Stimulated activated CD4-positive, alpha-beta T cell treated with anti-CD3 and anti-CD28 coated beads, Interleukin-4, amount 100 ng/mL, for 1 hour (primary cell): ENCODE measurements around the gene FTH1.
"Not testable (repeated sequence)": the region's sequence is repeated elsewhere in the genome, so short reads cannot be mapped to it uniquely, and the experiment has no call there.

Experiments
- DNase-seq: peaks from one replicate; pipeline ENCODE4 v3.0.0-alpha.2; 2020

The FTH1 gene

DNA sequence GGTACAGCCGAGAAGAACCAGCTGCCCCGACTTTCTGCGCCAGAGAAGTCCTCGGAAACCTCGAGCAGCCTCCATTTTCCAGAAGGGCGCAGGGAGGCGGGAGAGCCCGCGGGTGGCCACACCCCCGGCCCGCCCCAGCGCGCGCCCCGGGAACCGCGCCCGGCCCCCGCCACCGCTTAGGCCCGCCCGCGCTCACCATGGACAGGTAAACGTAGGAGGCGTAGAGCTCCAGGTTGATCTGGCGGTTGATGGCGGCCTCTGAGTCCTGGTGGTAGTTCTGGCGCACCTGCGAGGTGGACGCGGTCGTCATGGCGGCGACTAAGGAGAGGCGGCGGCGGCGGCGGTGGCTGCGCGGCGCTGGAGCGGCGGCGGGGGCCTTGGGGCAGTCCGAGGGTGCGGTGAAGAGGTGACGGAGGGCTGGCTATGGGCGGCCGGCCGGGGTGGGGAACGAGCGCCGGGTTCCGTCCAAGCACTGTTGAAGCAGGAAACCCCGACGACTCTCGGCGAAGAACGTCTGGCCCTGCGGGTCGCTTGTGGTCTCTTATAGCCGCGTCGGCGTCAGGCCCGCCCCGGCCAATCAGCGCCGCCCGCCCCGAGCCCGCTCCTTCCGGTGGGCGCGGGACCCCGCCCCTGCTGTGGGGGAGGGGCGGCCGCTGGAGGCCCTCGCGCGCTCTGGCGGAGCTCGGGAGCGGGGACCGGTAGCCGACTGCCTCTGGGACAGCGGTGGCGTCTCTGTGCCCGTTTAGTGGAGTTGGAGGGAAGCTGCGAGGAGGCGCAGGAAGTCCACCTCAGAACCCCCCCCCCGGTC lies at the start of gene FTH1:
FTH1 (minus strand) TSS at position 519 of the 808 bp plus-strand sequence; CDS start at position 310, 209 bp downstream.
- DNase-seq: peak; percentile 86

DNA sequence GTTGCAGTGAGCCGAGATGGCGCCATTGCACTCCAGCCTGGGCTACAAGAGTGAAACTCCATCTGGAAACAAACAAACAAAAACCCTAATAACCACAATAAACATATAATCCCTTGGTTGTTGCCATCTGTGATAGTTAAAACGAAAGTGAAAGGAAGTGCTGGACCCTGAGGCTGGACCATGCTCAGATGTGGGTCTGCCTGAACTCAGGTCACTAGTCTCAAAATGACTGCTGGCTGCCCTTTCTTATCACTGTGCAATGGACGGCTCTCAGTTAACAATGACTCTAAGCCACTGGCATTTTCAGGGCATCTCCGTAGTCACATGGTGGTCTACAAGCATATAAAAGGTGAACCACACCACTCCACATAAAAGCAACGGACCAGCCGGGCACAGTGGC lies 48.2 kb upstream of the FTH1 start:
- no peak for DNase-seq

DNA sequence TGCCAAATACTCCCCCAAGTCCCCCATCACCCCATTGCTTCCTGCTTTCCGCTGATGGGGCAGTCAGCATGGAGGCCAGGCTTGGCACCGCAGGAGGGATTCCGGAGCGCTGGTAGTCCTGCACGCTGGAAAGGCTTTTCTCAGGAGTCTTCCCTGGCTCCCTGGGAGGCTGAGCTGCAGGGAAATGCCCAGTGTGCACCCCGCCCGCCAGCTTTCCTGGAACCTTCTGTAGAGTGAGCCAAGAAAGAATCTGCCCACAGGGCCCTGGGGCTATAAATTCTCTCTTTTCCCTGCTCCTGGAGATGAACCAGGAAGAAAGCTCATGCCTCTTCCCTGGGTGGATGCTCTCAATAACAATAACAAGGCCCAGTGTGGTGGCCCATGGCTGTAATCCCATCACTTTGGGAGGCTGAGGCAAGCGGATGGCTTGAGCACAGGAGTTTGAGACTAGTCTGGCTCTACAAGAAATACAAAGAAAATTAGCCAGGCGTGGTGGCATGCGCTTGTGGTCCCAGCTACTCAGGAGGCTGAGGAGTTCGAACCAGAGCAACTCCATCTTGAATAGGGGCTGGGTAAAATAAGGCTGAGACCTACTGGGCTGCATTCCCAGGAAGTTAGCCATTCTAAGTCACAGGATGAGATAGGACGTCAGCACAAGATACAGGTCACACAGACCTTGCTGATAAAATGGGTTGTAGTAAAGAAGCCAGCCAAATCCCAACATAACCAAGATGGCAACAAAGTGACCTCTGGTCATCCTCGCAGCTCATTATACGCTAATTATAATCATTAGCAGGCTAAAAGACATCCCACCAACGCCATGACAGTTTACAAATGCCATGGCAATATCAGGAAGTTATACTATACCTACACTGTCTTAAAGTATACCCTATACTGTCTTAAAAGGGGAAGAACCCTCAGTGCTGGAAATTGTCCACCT lies 46.4 kb upstream of the FTH1 start:
- no peak for DNase-seq

DNA sequence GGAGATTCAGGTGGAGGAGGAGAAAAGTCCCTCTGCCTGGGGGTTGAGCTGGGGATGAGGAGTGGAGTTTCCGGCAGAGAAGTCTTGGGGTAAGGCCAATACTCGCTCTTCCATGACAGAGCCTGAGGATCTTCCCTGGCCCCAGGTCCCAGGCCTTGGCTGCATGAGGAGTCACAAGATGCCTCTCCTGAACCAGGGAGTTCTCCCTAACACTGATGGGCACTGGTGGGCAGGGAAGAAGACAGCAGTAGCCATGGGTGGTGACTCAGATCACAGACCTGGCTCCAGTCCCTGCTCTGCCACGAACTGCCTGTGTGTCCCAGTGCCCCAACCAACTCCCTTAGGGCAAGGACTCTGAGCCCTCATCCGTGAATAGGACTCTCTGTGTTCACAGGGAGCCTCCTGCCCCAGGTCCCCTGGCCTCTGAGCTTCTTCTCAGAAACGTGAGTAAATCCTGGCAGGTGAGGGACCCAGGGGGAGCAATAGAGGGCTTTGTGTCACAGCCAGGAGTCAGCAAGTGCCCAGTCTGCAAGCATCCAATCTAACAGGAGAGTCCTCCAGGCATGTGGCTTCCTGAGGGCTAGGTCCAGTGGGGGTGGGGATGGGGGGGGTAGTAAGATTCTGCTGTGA lies 45.5 kb upstream of the FTH1 start:
- no peak for DNase-seq

DNA sequence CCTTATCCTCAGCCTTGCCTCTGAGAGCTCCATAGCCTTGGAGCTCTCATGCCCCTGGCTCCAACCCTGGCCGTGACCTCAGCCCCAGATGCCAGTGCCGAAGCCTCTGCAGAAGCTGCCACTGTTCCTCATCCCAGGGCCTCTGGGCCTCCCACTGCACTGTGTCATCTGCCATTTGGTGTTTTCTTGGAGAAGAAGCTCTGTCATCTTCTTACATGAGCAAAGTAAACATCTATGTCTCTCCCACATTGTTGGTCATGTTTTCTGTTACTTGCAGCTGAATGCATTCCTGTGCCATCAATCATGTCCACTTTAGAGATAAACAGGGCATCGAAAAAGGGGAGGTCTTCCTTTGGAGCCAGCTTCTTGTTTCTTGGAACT lies 45.0 kb upstream of the FTH1 start:
- DNase-seq: no peak

DNA sequence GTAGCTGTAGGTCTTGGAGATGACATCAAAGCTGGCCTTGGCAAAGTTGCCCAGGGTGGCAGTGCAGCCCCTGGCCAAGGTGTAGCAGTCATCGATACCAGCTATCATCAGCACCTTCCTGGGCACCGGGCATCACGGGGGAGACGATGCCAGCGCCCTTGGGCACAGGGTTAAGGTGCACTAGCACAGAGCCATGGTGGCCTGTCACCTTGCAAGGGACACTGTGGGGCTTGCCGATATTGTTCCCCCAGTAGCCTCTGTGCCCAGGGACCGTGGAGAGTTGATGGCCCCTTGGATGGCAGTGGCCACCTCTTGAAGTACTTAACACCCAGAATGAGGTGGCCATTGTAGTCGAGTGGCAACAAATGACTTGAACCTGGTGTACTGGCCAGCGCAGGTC lies 44.4 kb upstream of the FTH1 start:
- DNase-seq: no peak

DNA sequence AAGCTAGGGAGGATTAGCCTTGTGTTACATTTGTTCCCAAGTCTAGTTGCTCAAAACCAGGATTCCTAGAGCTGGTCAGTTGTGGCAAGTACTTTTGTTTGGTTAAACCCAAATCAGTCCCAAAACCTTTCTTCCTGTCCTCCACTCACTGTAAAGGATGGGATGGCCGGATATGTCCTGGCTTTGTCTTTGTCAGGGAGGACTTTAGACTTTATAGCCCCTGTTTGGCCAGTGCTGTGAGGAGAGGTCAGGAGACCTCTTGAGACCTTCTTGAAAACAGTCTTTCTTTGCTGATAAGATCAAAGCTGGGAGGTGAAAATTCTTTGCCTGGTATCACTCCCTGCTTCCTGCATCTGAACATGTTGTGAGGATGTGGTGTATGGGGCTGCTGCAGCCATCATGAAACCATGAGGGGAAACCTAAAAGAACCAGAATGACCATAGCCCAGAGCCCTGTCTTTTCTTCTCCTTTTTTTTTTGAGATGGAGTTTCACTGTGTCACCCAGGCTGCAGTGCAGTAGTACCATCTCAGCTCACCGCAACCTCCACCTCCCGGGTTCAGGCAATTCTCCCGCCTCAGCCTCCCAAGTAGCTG lies 43.6 kb upstream of the FTH1 start:
- DNase-seq: no peak

DNA sequence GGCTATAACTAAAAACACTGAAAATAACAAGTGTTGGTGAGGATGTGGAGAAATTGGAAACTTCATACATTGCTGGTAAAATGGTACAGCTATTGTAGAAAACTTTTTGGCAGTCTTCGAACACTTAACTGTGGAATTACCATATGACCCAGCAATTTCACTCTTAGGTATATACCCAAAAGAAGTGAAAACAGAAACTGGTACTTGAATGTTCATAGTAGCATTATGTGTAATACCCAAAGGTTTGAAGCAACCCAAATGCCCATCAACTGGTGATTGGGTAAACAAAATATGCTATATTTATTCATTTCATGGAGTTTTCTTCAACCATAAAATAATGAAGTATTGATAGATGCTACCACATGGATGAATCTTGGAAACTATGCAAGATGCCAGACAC lies 40.8 kb upstream of the FTH1 start:
- no peak for DNase-seq

DNA sequence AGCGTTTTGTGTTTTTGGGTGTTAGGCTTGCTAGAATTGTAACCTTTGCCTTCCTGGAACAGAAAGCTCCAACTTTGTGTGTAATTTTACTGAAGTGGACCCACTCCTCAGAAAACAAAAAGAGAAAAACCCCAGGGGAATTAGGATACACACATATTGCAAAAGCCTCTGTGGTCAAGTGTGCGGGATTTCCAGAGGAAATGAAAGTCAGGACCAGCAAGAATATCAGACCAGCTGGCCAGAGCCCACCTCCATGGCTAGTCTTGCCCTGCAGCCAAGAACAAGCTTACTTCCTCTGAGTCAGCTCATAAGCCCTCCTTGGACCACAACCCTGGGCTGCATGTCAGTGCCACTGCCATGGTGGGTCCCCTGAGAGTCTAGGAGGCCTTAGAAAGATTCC lies 37.0 kb upstream of the FTH1 start:
- DNase-seq: no peak

DNA sequence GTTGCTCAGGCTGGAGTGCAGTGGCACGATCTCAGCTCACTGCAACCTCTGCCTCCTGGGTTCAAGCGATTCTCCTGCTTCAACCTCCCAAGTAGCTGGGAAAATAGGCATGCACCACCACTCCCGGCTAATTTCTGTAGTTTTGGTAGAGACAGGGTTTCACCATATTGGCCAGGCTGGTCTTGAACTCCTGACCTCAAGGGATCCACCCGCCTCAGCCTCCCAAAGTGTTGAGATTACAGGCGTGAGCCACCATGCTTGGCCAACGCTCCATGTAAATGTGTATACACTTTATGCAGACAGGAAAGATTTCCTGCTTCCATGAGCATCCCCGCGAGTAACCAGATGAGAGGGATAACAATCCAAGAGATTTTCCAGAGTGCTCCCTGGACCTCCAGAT lies 34.8 kb upstream of the FTH1 start:
- DNase-seq: not testable (repeated sequence)

DNA sequence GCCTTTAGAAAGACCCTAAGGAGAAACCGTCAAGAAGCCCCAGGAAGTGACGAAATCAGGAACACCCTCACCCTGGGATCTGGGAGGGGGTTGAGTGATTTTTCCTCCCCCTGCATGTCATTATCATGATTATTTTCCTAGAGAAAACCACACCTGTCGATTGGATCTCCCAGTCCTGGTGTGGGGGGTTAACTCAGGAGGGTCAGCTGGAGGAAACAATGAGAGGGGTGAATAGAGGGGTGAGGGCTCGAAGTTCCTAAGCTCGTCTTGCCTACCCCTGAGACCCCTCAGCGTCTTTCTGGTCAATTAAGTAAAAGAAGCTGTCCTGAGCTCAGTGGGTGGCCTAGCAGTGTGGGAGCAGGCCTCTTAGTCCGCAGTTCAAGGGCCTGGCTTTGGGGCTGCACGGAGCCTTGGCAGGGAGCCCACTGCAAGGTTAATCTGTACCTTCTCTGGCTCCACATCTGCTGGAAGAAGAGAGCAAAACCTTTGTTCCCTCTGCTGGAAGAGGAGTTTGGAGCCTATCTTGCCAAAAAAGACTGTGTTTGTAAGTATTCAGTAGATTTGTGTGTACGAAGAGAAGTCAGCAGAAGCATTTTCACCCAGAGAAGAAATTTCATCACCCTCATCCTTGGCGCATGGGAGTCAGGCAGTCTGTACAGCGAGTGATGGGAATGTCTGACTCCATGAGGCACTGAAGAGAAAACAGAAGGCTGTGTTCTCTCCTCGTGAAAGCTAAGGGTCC lies 34.2 kb upstream of the FTH1 start:
- DNase-seq: no peak

DNA sequence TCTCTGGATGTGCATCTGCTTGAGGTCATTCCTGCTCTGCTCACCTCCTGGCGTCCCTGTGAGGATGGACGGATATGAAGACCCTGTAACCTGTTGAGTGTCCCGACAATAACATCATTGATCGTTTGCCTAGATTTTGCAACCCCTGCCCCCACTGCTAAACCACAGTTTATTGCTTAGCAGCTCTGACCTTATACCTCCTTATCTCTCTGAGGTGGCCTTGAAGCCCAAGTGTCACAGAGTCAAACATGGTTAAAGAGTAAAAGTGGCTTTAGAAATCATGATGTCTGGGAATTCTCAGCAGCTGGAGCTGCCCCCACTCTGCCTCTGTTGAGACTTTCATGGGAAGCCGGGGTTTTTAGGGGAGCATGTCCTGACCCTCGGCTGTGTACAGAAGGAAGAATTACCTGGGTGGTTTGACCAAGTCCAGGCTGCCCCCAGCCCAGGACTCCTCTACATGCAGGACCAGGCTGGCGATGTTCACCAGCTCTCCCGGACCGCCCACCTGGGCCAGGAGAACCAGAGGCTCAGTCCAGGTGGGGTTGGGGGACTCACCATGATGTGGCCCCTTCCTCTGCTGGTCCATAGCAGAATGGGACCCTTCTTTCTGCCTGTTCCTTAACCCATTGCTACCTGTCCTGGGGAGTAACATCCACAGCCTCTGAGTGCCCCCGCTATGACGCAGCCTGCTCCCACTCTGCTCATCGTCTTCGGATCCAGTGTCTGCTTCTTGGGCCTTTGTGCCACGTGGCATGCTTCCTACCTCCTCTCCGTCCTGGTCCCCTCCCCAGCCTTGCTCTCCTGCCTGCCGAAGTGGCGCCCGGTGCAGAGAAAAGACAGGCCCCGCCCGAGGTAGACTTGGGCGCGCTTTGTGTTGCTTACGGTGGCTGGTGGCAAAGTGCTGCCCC lies 33.4 kb upstream of the FTH1 start:
- no peak for DNase-seq

DNA sequence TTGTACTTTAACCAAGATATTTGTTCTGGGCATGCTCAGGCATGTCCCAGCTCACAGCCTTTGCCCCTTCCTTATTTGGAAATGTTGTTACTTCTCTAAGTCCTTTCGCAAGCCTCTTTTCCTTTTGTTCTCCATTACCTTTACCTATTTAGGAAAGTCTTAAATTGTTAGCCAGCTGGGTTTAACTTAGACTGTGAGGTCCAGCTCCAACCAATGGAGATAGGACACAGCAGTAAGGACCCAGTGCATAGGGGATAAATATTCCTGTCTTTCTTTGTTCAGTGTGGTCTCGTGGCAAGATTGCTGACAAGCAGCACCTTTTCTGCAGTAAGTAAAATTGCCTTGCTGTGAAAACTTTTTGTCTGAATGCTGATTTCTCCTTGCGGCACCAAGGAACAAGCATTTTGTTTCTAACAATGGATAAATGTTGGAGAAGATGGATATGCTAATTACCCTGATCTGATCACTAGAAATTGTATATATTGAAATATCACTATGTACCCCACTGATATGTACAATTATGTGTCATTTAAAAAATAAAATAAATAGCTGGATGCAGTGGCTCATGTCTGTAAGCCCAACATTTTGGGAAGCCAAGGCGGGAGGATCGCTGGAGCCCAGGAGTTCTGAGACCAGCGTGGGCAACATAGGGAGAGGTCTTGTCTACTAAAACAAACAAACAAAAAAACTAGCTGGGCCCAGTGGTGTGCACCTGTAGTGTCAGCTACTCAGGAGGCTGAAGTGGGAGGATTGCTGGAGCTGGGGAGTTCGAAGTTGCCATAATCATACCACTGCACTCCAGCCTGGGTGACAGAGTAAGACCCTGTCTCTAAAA lies 31.9 kb upstream of the FTH1 start:
- no peak for DNase-seq

DNA sequence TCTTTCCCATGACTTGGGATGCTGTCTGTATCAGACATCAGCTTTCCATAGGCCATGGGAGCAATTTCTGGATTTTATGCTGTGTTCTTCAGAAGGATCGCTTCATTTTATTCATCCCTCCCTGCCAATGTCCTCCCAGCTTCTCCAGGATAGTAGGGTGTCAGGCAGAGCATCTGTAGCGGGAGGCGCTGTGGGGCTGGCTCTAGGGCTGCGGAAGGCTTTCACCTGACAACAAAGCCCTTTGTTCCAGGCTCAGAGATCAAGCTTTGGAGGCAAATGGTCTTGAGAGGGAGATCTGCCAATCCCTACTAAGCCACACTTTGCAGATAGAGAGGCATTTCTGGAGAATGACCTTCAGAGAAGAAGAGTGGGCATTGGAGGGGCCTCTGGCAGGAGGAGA lies 29.5 kb upstream of the FTH1 start:
- DNase-seq: no peak

DNA sequence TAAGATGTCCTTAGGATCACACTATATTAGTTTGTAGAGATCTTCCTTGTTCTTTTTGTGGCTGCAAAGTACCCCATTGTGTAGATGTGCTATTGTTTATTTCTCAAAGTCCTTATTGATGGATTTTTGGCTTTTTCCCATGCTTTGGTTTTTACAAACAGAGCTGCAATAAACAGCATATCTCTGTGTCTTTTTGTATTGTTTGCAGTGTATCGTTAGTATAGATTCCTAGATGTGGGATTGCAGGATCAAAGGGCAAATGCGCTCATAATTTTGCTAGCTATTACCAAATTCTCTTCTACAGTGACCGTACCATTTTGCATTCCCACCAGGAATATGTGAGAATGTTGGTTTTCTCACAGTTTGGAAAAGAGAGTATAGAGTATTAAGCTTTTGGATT lies 27.5 kb upstream of the FTH1 start:
- no peak for DNase-seq

DNA sequence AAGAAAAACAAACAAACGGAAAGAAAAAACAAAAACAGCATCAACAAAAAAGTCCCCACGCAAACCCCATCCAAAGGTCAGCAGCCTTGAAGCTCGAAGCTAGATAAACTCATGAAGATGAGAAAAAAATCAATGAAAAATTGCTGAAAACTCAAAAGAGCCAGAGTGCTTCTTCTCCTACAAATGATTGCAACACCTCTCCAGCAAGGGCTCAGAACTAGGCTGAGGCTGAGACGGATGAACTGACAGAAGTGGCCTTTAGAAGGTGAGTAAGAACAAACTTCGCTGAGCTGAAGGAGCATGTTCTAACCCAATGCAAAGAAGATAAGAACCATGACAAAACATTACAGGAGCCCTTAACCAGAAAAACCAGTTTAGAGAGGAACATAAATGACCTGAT lies 18.4 kb upstream of the FTH1 start:
- no peak for DNase-seq

DNA sequence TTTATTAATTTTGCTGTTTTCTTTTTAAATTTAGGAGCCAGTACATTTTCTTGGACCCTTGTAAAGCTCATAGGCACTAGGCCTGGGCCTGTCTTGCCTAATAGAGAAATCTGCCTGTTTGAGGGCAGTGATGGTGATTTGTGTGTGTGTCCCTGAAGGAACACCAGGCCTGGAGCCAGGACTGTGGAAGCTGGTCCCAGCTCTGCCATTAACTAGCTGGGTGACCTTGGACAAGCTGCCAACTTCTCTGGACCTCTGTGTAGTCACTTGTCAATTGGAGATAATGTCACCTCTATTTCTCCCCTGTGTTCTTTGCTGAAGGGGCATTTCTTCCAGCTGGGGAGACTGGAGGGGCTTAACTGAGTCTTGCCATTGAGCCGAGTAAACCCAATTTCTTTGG lies 16.0 kb upstream of the FTH1 start:
- no peak for DNase-seq

DNA sequence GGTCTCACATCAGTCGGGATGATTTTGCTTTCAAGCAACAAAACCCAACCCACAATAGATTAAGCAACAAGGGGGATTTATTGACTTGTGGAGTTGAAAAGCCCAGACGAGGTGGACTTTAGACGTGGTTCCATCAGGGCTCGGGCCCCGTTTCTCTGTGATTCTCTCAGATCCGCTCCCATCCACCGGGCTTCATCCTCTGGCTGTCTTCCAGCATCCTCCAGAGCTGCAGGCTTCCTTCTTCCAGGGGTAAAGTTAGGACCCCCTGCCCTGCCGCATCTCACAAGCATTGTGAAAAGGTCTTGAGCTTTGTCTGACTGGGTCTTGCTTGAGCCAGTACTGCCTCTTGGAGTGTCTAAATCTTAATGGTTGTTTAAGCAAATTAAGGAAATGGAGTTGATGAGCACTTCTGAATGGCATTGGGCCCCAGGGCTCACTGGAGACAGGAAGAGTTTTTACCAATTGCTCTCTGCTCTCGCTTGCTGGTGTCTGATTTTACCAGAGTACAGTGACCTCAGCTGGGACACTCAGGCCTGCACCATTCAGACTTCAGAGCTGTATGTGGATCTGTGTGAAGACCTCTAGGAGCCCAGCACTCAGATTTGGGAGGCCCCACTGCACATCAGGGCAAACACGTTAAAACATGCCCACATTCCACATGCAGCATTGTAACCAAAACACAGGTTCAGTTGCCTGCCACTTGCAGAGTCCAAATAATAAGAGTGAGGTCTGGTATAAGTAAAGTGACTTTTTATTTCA lies 13.5 kb upstream of the FTH1 start:
- DNase-seq: no peak
